K562 (cell line): ENCODE measurements around the gene CEP192. TPM values are rescaled to one million over a fixed set of nuclear protein-coding genes. Genes with fewer than 3 reads are reported as not detected.
A peak's percentile ranks its signal among the peaks of the same experiment; 100 is the strongest.

Experiments
- ATAC-seq: fragments of 200-7000 bp; cut with Tn5 transposase; 3 replicates; pipeline ENCODE4 v1.9.1; 2020; ENCODE audit warnings: moderate library complexity
- BruUV-seq: library from RNA; stranded (reverse); fragments of 400-500 nt; replicated peaks from 2 replicates; lab custom pipeline; 2021; lab: Mats Ljungman, UMichigan
- CTCF ChIA-PET: fragments of 300-600 bp; formaldehyde crosslinking; extraction: SDS; loops from one replicate; lab custom pipeline; 2021; ENCODE audit warnings: low intra/inter-chr PET ratio; lab: Yijun Ruan, JAX
- POLR2A ChIA-PET: fragments of 300-600, 350-650 bp; sonication (Branson Sonifier 250); formaldehyde crosslinking; extraction: SDS; loops from one replicate; lab custom pipeline; 2021; ENCODE audit warnings: antibody characterized with exemption, inconsistent platforms; lab: Yijun Ruan, JAX
- DNase-seq, 4 experiments: peaks; one replicate each; pipeline versions ENCODE4 v3.0.0 to v3.0.0-alpha.2; 2011 to 2018; ENCODE audit warnings: low spot score in 3 of 4, mixed read lengths in 3 of 4; ENCODE audit errors: extremely low read depth in 1 of 4
- FAIRE-seq: peaks from 2 replicates; lab custom pipeline; 2011; peaks lifted over from hg19 to GRCh38; lab: Jason Lieb, UNC
- H2AFZ ChIP-seq: 2 replicates; pipeline ENCODE4 v1.6.0; 2011; ENCODE audit warnings: low read depth, low read length, control low read depth, inconsistent platforms
- H3K27ac ChIP-seq: fragments of 200-600 bp; 3 replicates; pipeline ENCODE4 v1.8.0; 2011; ENCODE audit warnings: low read depth, mild to moderate bottlenecking, control low read depth, inconsistent platforms, low read length, moderate library complexity, mixed read lengths; ENCODE audit errors: extremely low read depth
- H3K27me3 ChIP-seq, 2 experiments: fragments of 300-600 bp in 1 of 2; 2 replicates in 1 of 2; 3 replicates in 1 of 2; pipeline versions ENCODE4 v1.6.0 to v1.8.0; 2011; ENCODE audit warnings: inconsistent platforms in 2 of 2, low read length in 2 of 2, mild to moderate bottlenecking in 1 of 2, mixed read lengths in 1 of 2, moderate library complexity in 1 of 2; ENCODE audit not compliant: control insufficient read depth in 2 of 2, insufficient read depth in 2 of 2
- H3K36me3 ChIP-seq: fragments of 300-600 bp; 3 replicates; pipeline ENCODE4 v1.8.0; 2011; ENCODE audit warnings: mild to moderate bottlenecking, low read length, inconsistent platforms; ENCODE audit not compliant: control insufficient read depth, insufficient read depth
- H3K4me1 ChIP-seq, 2 experiments: fragments of 200-600 bp in 1 of 2; replicated peaks in 1 of 2; 2 replicates in 1 of 2; 3 replicates in 1 of 2; pipeline versions ENCODE4 v1.5.1 to v1.8.0; 2011; ENCODE audit warnings: inconsistent platforms in 2 of 2, low read length in 2 of 2, mild to moderate bottlenecking in 1 of 2, mixed read lengths in 1 of 2, moderate library complexity in 1 of 2; ENCODE audit not compliant: control insufficient read depth in 2 of 2, insufficient read depth in 2 of 2
- H3K4me2 ChIP-seq: 2 replicates; pipeline ENCODE4 v1.6.1; 2011; ENCODE audit warnings: low read length, control low read depth, inconsistent platforms, mixed read lengths; ENCODE audit not compliant: insufficient read depth
- H3K4me3 ChIP-seq: fragments of 200-600 bp; sonication (generic), shearing (Covaris generic); 2 replicates; pipeline ENCODE4 v1.5.1; 2016; ENCODE audit warnings: control low read depth, inconsistent platforms
- H3K79me2 ChIP-seq: fragments of 200-600 bp; 3 replicates; pipeline ENCODE4 v1.8.0; 2011; ENCODE audit warnings: low read length, inconsistent platforms; ENCODE audit not compliant: control insufficient read depth, insufficient read depth
- H3K9ac ChIP-seq, 2 experiments: 2 replicates each; pipeline versions ENCODE4 v1.6.0 to v1.6.1; 2011; ENCODE audit warnings: low read depth in 2 of 2, low read length in 2 of 2, control low read depth in 1 of 2, inconsistent platforms in 1 of 2, mild to moderate bottlenecking in 1 of 2, mixed read lengths in 1 of 2; ENCODE audit not compliant: insufficient read depth in 1 of 2
- H3K9me1 ChIP-seq: one replicate; pipeline ENCODE4 v1.6.0; 2011; ENCODE audit warnings: inconsistent platforms, mild to moderate bottlenecking, low read length, moderate library complexity; ENCODE audit not compliant: control insufficient read depth, insufficient read depth
- H3K9me3 ChIP-seq: replicated peaks from 2 replicates; pipeline ENCODE4 v1.5.1; 2011; ENCODE audit warnings: low read depth, low read length, inconsistent platforms; ENCODE audit not compliant: control insufficient read depth, insufficient read depth
- H4K20me1 ChIP-seq: replicated peaks from 2 replicates; pipeline ENCODE4 v1.6.1; 2011; ENCODE audit warnings: low read length, inconsistent platforms, mixed read lengths; ENCODE audit not compliant: control insufficient read depth, insufficient read depth
- FOS ChIP-seq: IDR thresholded peaks from 3 replicates; pipeline ENCODE4 v1.6.1; 2011; ENCODE audit not compliant: insufficient read length; ENCODE audit errors: extremely low read depth
- FOXM1 ChIP-seq, 2 experiments: fragments of 450-650 bp in 1 of 2; sonication (generic) in 1 of 2; formaldehyde crosslinking in 1 of 2; IDR thresholded peaks; 2 replicates each; pipeline versions ENCODE4 v1.6.1 to v1.9.0; 2017 to 2022; ENCODE audit warnings: low read depth in 2 of 2, mild to moderate bottlenecking in 2 of 2, missing genetic modification reagents in 1 of 2, moderate library complexity in 1 of 2
- FOXP4 ChIP-seq: sonication (generic); formaldehyde crosslinking; IDR thresholded peaks from 2 replicates; pipeline ENCODE4 v1.8.0; 2022; ENCODE audit warnings: mild to moderate bottlenecking, missing genetic modification reagents, borderline replicate concordance
- GTF2A2 ChIP-seq: IDR thresholded peaks from 2 replicates; pipeline ENCODE4 v1.6.1; 2016; ENCODE audit warnings: mild to moderate bottlenecking, missing genetic modification characterization, missing compliant biosample characterization
- NRF1 ChIP-seq, 2 experiments: fragments of 450-650 bp; IDR thresholded peaks in 1 of 2; conservative IDR thresholded peaks in 1 of 2; 2 replicates each; pipeline ENCODE4 v1.6.1; 2014; ENCODE audit warnings: mild to moderate bottlenecking in 2 of 2
- TRIM28 ChIP-seq: fragments of 450-650 bp; IDR thresholded peaks from 2 replicates; pipeline ENCODE4 v1.6.1; 2017
- YBX1 ChIP-seq: fragments of 450-650 bp; IDR thresholded peaks from 2 replicates; pipeline ENCODE4 v1.7.1; 2016; ENCODE audit warnings: mild to moderate bottlenecking
- ZNF511 ChIP-seq: sonication (generic); formaldehyde crosslinking; IDR thresholded peaks from 2 replicates; pipeline ENCODE4 v1.8.0; 2022; ENCODE audit warnings: mild to moderate bottlenecking, missing genetic modification reagents
- ZNF79 ChIP-seq: fragments of 250-450 bp; sonication (Bioruptor Pico); IDR thresholded peaks from 2 replicates; pipeline ENCODE4 v1.4.0; 2020; ENCODE audit warnings: low read depth, mild to moderate bottlenecking, moderate library complexity
- WGBS: fragments of 100-300 bp; shearing (Covaris generic); methylation state at CpG from one replicate; pipeline ENCODE4 v1.1.6; 2016; ENCODE audit warnings: low coverage, mixed read lengths; ENCODE audit not compliant: insufficient coverage; ENCODE audit errors: missing lambda C conversion rate; 5-methylcytosine and 5-hydroxymethylcytosine counted together
- in situ Hi-C: fragments of 300-500 bp; cut with MboI; formaldehyde crosslinking; loops from 4 replicates; pipeline ENCODE4 v1.15.0; 2018; ENCODE audit warnings: inconsistent platforms, mixed read lengths
- intact Hi-C: fragments of 100-400 bp; cut with micrococcal nuclease; formaldehyde crosslinking; loops from 2 replicates; pipeline ENCODE4 v1.14.2; 2022
- polyA plus RNA-seq, 8 experiments: library from polyadenylated mRNA; depleted of rRNA in 4 of 8; stranded (reverse) in 5 of 8; unstranded in 3 of 8; fragments of >200 nt; fragmentation: Nextera tagmentation in 2 of 8; fragmentation: Illumina TruSeq in 1 of 8; extraction: Ambion mirVana in 2 of 8; extraction: Trizol in 1 of 8; gene quantifications; 2 replicates each; pipeline versions ENCODE4 v1.2.1 to v1.2.3, GENCODE V29; 2011 to 2014; ENCODE audit warnings: inconsistent platforms in 1 of 8, missing spikeins in 1 of 8
- total RNA-seq, 7 experiments: library from RNA; depleted of rRNA in 6 of 7; stranded (reverse); fragments of >200 nt in 6 of 7; fragmentation: Illumina TruSeq in 2 of 7; extraction: Trizol in 2 of 7; gene quantifications; 2 replicates each; pipeline versions ENCODE4 v1.2.1 to v1.2.3, GENCODE V29; 2011 to 2021; ENCODE audit warnings: low replicate concordance in 1 of 7

Gene CEP192
- total and polyA plus RNA-seq, 9 of the 15 experiments (the other 6 are each of a cell fraction or from before 2014, with no cell fraction given), result 14.4 to 54.4 (median 35.8) TPM

- H3K9me3 ChIP-seq, result peaks cover 2% of the 10 kb centered on the region; the same call in 1 of the 2 replicates
- H3K27ac ChIP-seq, result no peak overlapping the region
- H3K4me2 ChIP-seq, result 0 out of 2 replicates have a peak overlapping the region, but pooled peaks have one; percentile 6
- peak in 1 of 4 experiments; percentile 3 for DNase-seq
- H4K20me1 ChIP-seq, result no peaks in the 10 kb centered on the region
- H3K27me3 ChIP-seq, result no peaks in the 10 kb centered on the region
- no peaks in the 10 kb centered on the region for H3K9me1 ChIP-seq
- no TSS peak for BruUV-seq
- H3K9ac ChIP-seq, result no peak overlapping the region; a peak in 1 of 4 replicates
- H2AFZ ChIP-seq, result peak overlapping the region; percentile 10; the same call in 1 of the 2 replicates
- intact Hi-C loops (no loop called here), in situ Hi-C loops (no loop called here)
- no peak for ATAC-seq
- H3K4me3 ChIP-seq, result no peak overlapping the region
- 47% methylated on average over 20 of the region's 21 CpGs for WGBS
- no peak for FAIRE-seq
- no peaks in the 10 kb centered on the region for H3K79me2 ChIP-seq
- peaks cover 0 to 15% of the 10 kb centered on the region in 2 experiments; a peak in 1 of 5 replicates for H3K4me1 ChIP-seq
- CTCF ChIA-PET, result no interaction called here
- H3K36me3 ChIP-seq, result no peaks in the 10 kb centered on the region
- POLR2A ChIA-PET, result no interaction called here
- TF ChIP-seq ZNF79 (no peak), FOXM1 (IDR thresholded peaks at IDR 0.05; ENCODE audit: low read depth) (no peak), FOXM1 (CRISPR knock-in tag; IDR thresholded peaks at IDR 0.05; ENCODE audit: low read depth) (no peak), ZNF511 (CRISPR knock-in tag) (no peak), FOXP4 (CRISPR knock-in tag) (no peak), YBX1 (no peak), NRF1 (conservative IDR thresholded peaks at IDR 0.05 in 1 of 2, IDR thresholded peaks at IDR 0.05 in 1 of 2) (no peak), FOS (no peak), TRIM28 (no peak), GTF2A2 (tag) (no peak)
These were observed 147.4 kb downstream of the CEP192 start for GRCh38 chr18:13138420-13139139.
